HG02938 (cell line): ENCODE results near the gene AURKA.
"Not testable (repeated sequence)": the region's sequence is repeated elsewhere in the genome, so short reads cannot be mapped to it uniquely, and the experiment has no call there.

Experiments
- ATAC-seq: cut with Tn5 transposase; IDR thresholded peaks from one replicate; pipeline ENCODE4 v1.9.1; 2021; ENCODE audit warnings: mild to moderate bottlenecking, moderate library complexity; ENCODE audit not compliant: unreplicated experiment

The AURKA gene

GRCh38 chr20:56360133-56360907 is 31.7 kb downstream of the AURKA start:
- no peak for ATAC-seq

- ATAC-seq = peak; percentile 30
Measured at GRCh38 chr20:56359212-56360132, 32.5 kb downstream of the AURKA start.

GRCh38 chr20:56358600-56359211 is 33.3 kb downstream of the AURKA start, which contains the start of gene FAM210B:
Gene FAM210B (plus strand): TSS chr20:56358974. CDS start chr20:56359006, 32 bp downstream.
- peak; percentile 94 for ATAC-seq

- ATAC-seq = no peak
Measured at GRCh38 chr20:56358070-56358469, 33.9 kb downstream of the AURKA start.

- ATAC-seq = no peak
Measured at GRCh38 chr20:56353356-56353755, 38.7 kb downstream of the AURKA start.

- ATAC-seq = no peak
Measured at GRCh38 chr20:56352345-56353055, 39.5 kb downstream of the AURKA start.

GRCh38 chr20:56350842-56351241 is 41.2 kb downstream of the AURKA start:
- ATAC-seq = no peak

GRCh38 chr20:56348746-56349145 is 43.3 kb downstream of the AURKA start:
- no peak for ATAC-seq

GRCh38 chr20:56348305-56348693 is 43.7 kb downstream of the AURKA start:
- no peak for ATAC-seq

GRCh38 chr20:56347628-56348304 is 44.2 kb downstream of the AURKA start:
- no peak for ATAC-seq

- no peak for ATAC-seq
Measured at GRCh38 chr20:56345911-56346310, 46.1 kb downstream of the AURKA start.

- peak; percentile 79 for ATAC-seq
Measured at GRCh38 chr20:56343861-56344381, 48.1 kb downstream of the AURKA start.

- ATAC-seq = no peak
Measured at GRCh38 chr20:56342783-56343182, 49.2 kb downstream of the AURKA start.

- ATAC-seq = not testable (repeated sequence)
Measured at GRCh38 chr20:56336709-56337108, 55.3 kb downstream of the AURKA start.

GRCh38 chr20:56328861-56329260 is 63.2 kb downstream of the AURKA start:
- ATAC-seq = no peak

- no peak for ATAC-seq
Measured at GRCh38 chr20:56324806-56325205, 67.2 kb downstream of the AURKA start.

GRCh38 chr20:56323656-56324055 is 68.4 kb downstream of the AURKA start:
- ATAC-seq = no peak

GRCh38 chr20:56323206-56323605 is 68.8 kb downstream of the AURKA start:
- no peak for ATAC-seq

GRCh38 chr20:56322681-56323080 is 69.3 kb downstream of the AURKA start:
- ATAC-seq = no peak
